HG03045 (cell line): Measurements from ENCODE around the gene MYO7B.

Experiments
- ATAC-seq: cut with Tn5 transposase; IDR thresholded peaks from one replicate; pipeline ENCODE4 v1.9.1; 2021; ENCODE audit warnings: mild to moderate bottlenecking, moderate library complexity; ENCODE audit not compliant: unreplicated experiment

Gene MYO7B

DNA sequence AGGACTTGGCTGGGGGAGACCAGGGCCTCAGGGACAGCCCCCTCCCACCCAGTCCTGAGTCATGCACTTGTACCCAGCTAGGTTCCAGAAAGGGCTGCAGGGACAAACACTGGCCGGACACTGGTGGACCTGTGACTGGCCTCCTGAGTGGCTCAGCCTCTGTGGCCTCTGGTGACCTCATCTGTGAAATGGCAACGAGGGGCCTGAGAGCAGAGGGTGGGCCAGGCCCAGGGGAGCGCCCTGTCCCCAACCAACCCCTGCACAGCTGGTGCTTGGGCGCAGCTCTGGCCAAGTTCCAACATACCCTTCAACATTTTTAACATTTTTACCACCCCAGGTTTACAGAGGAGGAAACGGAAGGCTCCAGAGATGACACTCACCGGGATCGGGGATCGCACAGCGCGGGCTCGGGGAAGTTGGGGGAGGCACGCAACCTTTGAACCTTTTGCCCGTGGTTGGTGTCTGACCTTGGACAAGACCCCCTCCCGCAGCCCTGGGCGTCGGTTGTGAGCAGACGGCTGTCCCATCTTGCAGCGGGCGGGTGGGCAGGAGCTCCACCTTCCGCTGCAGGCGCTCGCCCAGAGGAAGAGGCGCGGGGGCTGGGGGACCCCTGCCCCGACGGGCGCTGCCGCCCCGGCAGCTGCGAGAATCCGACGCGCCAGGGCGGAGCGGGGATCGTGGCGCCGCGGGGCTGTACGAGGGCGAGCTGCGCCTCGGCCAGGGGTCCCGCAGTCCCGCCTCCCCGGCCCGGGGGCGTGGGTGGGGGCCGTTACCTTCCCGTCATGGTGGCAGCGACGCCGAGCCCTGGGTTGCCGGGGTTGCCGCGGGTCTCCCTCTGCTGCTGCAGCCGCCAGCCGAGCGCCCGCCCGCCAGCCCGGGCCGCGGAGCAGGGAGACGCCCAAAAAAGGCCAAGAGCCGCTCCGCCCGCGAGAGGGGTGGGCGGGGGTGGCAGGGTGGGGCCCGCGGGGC is 139.0 kb downstream of the MYO7B start:
- ATAC-seq: no peak

- ATAC-seq: no peak
These were observed 140.1 kb downstream of the MYO7B start, which contains the start of gene LIMS2 for GRCh38 chr2:127675331-127676261. Gene LIMS2 (minus strand): TSS chr2:127675530. CDS start chr2:127675024, 506 bp downstream.

DNA sequence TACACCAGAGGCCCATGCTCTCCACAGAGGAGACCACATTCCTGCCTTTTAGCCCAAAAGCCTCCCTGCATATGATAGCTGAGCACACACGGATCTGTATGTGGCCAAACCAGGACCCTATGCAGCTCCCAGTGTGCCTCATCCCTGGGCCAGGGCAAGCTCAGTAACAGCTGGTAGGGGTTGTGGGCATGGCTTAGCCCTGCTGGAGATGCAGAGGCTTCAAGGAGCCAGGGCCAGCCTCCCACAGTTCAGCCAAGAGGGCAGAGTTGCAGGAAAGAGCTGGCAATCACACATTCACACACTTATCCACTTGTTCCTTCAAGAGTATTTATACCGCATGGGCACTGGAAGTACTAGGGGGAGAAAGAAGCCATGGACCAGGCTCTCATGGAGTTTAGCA is 141.4 kb downstream of the MYO7B start:
- no peak for ATAC-seq

DNA sequence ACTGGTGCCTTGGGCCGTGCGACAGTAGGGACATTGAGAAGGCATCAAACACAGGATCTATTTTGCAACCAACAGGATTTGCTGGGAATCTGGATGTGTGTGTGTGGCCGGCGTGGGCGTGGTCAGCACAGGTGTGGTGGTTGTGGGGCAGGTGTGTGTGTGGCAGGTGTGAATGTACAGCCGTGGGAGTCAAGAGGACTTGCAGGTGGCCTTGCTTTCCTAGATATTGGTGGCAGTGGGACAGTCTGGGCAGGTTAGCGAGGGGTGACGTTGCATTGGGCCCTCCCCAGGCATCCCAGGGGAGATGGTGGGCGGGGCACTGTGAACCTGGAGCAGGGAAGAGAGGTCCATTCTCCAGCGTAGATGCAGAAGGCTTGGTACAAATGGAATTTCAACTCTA is 143.0 kb downstream of the MYO7B start:
- no peak for ATAC-seq

GRCh38 chr2:127678991-127679390 is 143.5 kb downstream of the MYO7B start:
- ATAC-seq: no peak

DNA sequence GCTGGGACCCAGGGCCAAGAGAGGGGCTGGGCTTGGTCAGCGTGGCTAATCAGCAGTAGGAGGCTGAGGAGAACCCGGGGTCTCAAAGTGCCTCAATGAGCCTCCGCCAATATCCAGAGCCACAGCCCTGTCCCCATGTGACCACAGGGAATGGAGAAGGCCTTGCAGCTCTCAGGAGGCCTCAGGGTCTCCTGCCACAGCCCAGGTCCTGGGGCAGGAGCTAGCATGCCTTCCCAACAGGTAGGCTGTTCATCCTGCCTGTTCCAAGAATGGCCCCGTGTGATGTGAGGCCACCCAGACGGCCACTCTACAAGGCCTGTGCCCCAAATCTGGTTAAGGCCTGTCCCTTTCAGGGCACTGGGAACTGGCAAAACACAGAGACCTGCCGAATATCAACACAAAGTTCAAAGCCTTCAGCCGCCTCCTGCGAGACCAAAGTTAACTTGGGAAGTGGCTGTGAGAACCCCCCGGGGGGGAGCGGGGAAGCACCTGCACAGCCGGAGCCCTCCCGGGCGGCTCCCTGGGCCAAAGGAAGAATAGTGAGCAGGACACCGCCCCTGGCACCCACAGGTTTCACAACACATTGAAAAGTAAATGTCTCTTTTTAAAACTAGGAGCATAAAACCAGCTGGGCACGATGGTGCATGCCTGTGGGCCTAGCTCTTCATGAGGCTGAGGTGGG is 144.3 kb downstream of the MYO7B start:
- no peak for ATAC-seq

DNA sequence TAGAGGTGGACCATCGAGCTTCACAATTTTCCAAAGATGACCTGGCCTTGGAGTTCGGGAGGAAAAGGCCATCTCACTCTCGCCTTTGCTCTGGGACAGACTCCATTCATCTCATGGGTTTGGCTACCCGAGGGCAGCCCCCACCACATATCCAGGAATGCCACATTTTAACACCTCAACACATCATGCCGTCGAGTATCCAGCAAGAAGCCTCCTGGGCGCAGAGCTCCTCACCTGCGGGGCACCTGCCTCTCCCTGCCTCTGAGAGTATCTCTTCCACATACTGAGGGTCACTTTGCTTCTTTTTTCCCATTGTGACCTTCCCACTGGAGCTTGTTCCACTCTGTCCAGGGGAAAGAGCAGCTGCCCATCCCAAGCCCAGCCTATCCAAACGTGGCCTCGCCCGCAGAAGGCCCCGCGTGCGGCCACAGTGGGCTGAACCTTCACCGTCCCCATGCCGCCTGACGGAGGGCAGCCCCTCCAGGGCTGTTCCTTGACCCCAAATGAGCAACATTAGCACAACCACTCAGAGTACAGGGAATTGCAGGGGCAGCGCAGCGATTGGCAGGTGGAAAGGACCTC is 145.3 kb downstream of the MYO7B start:
- ATAC-seq: no peak

GRCh38 chr2:127681288-127681804 is 145.9 kb downstream of the MYO7B start:
- ATAC-seq: no peak

DNA sequence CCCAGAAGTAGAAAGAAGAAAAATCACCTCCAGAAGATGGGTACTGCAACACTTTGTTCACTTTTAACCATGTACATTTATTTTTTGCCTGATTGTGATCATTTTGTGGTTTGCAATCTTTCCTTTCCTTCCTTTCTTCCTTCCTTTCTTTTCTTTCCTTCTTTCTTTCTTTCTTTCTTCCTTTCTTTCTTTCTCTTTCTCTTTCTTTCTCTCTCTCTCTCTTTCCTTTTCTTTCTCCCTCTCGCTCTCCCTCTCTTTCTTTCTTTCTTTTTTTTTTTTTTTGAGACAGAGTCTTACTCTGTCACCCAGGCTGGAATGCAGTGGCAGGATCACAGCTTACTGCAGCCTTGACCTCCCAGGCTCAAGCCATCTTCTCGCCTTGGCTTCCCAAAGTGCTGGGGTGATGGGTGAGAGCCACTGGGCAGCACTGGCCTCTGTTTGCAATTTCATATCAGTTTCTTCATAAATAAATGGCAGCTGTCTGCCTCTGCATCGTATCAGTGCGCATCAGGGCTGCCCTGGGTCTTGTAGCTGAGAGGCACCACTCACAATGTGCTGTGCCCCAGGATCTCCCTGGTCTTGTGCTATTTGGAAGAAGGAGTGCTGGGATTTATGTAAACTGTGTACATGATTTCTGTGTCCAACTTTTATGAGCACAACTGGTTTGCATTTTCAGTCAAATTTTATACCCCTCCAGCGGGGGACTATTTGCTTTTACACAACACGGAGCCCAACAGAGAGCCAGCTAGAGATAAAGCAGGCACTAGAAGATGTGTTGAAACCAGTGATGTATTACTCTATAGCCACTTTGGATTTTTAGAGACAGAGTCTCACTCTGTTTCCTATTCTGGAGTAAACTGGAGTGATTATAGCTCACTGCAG is 146.7 kb downstream of the MYO7B start:
- no peak for ATAC-seq

GRCh38 chr2:127683056-127683455 is 147.6 kb downstream of the MYO7B start:
- no peak for ATAC-seq

DNA sequence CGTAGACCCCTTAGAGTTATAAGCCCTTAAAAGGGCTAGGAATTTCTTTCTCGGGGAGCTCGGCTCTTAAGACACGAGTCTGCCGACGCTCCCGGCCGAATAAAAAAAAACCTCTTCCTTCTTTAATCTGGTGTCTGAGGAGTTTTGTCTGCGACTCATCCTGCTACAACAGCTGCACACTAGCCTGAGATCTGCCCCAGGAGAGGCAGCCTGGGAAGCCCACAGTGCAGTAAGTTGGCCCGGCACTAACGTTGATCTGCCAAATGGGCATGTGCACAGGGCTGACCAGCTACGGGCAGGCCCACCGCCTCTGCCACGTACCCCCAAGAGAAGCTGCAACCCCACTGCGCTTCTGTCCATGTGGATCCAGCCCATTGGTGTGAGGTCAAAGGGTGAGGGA is 148.3 kb downstream of the MYO7B start:
- no peak for ATAC-seq

GRCh38 chr2:127685410-127686080 is 150.1 kb downstream of the MYO7B start:
- no peak for ATAC-seq
